HCT116 (cell line): ENCODE results near the gene LCAT.

ENCODE experiments used
- CEBPB ChIP-seq: IDR thresholded peaks from 2 replicates; pipeline ENCODE4 v1.6.1; 2012; ENCODE audit warnings: low read depth
- EZH2 ChIP-seq: fragments of 200-600 bp; sonication (generic); IDR thresholded peaks from 2 replicates; pipeline ENCODE4 v1.6.1; 2017; ENCODE audit warnings: antibody characterized with exemption, mixed run types
- EZH2phosphoT487 ChIP-seq: fragments of 200-600 bp; IDR thresholded peaks from 2 replicates; pipeline ENCODE4 v1.6.1; 2018; ENCODE audit warnings: antibody characterized with exemption, borderline replicate concordance
- POLR2A ChIP-seq: IDR thresholded peaks from 2 replicates; pipeline ENCODE4 v1.7.0; 2011; ENCODE audit warnings: borderline replicate concordance; ENCODE audit not compliant: insufficient read depth, insufficient read length; ENCODE audit errors: extremely low read depth
- POLR2AphosphoS5 ChIP-seq: IDR thresholded peaks from 2 replicates; pipeline ENCODE4 v1.6.1; 2011; ENCODE audit warnings: mild to moderate bottlenecking, low read depth, low read length, moderate library complexity
- SIN3A ChIP-seq: IDR thresholded peaks from 2 replicates; pipeline ENCODE4 v1.6.1; 2012; ENCODE audit warnings: low read depth
- SP1 ChIP-seq: IDR thresholded peaks from 2 replicates; pipeline ENCODE4 v1.6.1; 2012; ENCODE audit warnings: low read depth
- SRF ChIP-seq: IDR thresholded peaks from 2 replicates; pipeline ENCODE4 v1.6.1; 2012; ENCODE audit warnings: low read depth
- TCF7L2 ChIP-seq: IDR thresholded peaks from 2 replicates; pipeline ENCODE4 v1.7.0; 2011; ENCODE audit warnings: borderline replicate concordance, inconsistent platforms; ENCODE audit not compliant: insufficient read depth, insufficient read length; ENCODE audit errors: extremely low read depth
- ZFX ChIP-seq: fragments of 450-650 bp; IDR thresholded peaks from 2 replicates; pipeline ENCODE4 v1.6.1; 2017
- TF ChIP-seq, protein P1 (sequence below), 3 experiments: fragments of 200-600 bp in 1 of 3; sonication (generic) in 1 of 3; IDR thresholded peaks in 2 of 3; conservative IDR thresholded peaks in 1 of 3; 2 replicates each; pipeline ENCODE4 v1.5.1; 2012 to 2017; ENCODE audit warnings: low read depth in 2 of 3, low read length in 2 of 3, antibody characterized with exemption in 1 of 3, borderline replicate concordance in 1 of 3, control low read depth in 1 of 3, mild to moderate bottlenecking in 1 of 3, mixed read lengths in 1 of 3, mixed run types in 1 of 3, moderate library complexity in 1 of 3; ENCODE audit not compliant: insufficient read depth in 1 of 3
- TF ChIP-seq, protein P2 (sequence below): IDR thresholded peaks from 2 replicates; pipeline ENCODE4 v1.6.1; 2012; ENCODE audit warnings: low read depth
- TF ChIP-seq, protein P3 (sequence below): IDR thresholded peaks from 2 replicates; pipeline ENCODE4 v1.6.1; 2011; ENCODE audit warnings: mild to moderate bottlenecking, low read length, moderate library complexity; ENCODE audit not compliant: insufficient replicate concordance; ENCODE audit errors: extremely low read depth
- TF ChIP-seq, protein P4 (sequence below): IDR thresholded peaks from 2 replicates; pipeline ENCODE4 v1.6.1; 2012

DNA sequence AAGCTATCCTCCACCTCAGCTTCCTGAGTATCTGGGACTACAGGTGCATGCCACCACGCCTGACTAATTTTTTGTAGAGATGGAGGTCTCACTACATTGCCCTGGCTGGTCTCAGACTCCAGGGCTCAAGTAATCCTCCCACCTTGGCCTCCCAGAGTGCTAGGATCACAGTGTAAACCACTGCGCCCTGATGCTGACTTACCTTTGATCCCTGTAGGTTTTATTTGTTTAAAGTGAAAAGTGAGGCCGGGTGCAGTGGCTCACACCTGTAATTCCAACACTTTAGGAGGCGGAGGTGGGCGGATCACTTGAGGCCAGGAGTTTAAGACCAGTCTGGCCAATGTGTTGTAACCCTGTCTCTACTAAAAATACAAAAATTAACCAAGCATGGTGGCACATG, 42.2 kb downstream of the LCAT start:
- TF ChIP-seq ZFX (no peak), POLR2AphosphoS5 (no peak), POLR2A (no peak), SIN3A (no peak), SRF (no peak), EZH2 (no peak), SP1 (no peak), EZH2phosphoT487 (no peak), TCF7L2 (no peak), CEBPB (no peak)
- TF ChIP-seq, protein P1, sequence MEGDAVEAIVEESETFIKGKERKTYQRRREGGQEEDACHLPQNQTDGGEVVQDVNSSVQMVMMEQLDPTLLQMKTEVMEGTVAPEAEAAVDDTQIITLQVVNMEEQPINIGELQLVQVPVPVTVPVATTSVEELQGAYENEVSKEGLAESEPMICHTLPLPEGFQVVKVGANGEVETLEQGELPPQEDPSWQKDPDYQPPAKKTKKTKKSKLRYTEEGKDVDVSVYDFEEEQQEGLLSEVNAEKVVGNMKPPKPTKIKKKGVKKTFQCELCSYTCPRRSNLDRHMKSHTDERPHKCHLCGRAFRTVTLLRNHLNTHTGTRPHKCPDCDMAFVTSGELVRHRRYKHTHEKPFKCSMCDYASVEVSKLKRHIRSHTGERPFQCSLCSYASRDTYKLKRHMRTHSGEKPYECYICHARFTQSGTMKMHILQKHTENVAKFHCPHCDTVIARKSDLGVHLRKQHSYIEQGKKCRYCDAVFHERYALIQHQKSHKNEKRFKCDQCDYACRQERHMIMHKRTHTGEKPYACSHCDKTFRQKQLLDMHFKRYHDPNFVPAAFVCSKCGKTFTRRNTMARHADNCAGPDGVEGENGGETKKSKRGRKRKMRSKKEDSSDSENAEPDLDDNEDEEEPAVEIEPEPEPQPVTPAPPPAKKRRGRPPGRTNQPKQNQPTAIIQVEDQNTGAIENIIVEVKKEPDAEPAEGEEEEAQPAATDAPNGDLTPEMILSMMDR (IDR thresholded peaks at IDR 0.05 in 2 of 3, conservative IDR thresholded peaks at IDR 0.05 in 1 of 3; ENCODE audit: borderline replicate concordance in 1 of 3, insufficient read depth in 1 of 3, low read depth in 2 of 3, low read length in 2 of 3): no peak
- TF ChIP-seq, protein P2, sequence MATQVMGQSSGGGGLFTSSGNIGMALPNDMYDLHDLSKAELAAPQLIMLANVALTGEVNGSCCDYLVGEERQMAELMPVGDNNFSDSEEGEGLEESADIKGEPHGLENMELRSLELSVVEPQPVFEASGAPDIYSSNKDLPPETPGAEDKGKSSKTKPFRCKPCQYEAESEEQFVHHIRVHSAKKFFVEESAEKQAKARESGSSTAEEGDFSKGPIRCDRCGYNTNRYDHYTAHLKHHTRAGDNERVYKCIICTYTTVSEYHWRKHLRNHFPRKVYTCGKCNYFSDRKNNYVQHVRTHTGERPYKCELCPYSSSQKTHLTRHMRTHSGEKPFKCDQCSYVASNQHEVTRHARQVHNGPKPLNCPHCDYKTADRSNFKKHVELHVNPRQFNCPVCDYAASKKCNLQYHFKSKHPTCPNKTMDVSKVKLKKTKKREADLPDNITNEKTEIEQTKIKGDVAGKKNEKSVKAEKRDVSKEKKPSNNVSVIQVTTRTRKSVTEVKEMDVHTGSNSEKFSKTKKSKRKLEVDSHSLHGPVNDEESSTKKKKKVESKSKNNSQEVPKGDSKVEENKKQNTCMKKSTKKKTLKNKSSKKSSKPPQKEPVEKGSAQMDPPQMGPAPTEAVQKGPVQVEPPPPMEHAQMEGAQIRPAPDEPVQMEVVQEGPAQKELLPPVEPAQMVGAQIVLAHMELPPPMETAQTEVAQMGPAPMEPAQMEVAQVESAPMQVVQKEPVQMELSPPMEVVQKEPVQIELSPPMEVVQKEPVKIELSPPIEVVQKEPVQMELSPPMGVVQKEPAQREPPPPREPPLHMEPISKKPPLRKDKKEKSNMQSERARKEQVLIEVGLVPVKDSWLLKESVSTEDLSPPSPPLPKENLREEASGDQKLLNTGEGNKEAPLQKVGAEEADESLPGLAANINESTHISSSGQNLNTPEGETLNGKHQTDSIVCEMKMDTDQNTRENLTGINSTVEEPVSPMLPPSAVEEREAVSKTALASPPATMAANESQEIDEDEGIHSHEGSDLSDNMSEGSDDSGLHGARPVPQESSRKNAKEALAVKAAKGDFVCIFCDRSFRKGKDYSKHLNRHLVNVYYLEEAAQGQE: no peak
- TF ChIP-seq, protein P3, sequence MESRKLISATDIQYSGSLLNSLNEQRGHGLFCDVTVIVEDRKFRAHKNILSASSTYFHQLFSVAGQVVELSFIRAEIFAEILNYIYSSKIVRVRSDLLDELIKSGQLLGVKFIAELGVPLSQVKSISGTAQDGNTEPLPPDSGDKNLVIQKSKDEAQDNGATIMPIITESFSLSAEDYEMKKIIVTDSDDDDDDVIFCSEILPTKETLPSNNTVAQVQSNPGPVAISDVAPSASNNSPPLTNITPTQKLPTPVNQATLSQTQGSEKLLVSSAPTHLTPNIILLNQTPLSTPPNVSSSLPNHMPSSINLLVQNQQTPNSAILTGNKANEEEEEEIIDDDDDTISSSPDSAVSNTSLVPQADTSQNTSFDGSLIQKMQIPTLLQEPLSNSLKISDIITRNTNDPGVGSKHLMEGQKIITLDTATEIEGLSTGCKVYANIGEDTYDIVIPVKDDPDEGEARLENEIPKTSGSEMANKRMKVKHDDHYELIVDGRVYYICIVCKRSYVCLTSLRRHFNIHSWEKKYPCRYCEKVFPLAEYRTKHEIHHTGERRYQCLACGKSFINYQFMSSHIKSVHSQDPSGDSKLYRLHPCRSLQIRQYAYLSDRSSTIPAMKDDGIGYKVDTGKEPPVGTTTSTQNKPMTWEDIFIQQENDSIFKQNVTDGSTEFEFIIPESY: no peak
- TF ChIP-seq, protein P4, sequence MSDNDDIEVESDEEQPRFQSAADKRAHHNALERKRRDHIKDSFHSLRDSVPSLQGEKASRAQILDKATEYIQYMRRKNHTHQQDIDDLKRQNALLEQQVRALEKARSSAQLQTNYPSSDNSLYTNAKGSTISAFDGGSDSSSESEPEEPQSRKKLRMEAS: no peak
